NCI-H187 treated with DMSO at 0.1 percent for 48 hours (cell line): ENCODE data around the gene DVL1.
"Not testable (repeated sequence)": the region's sequence is repeated elsewhere in the genome, so short reads cannot be mapped to it uniquely, and the experiment has no call there.

Source experiments
- DNase-seq: peaks from one replicate; lab custom pipeline; 2025; lab: John Stamatoyannopoulos, UW

The DVL1 gene

DNA sequence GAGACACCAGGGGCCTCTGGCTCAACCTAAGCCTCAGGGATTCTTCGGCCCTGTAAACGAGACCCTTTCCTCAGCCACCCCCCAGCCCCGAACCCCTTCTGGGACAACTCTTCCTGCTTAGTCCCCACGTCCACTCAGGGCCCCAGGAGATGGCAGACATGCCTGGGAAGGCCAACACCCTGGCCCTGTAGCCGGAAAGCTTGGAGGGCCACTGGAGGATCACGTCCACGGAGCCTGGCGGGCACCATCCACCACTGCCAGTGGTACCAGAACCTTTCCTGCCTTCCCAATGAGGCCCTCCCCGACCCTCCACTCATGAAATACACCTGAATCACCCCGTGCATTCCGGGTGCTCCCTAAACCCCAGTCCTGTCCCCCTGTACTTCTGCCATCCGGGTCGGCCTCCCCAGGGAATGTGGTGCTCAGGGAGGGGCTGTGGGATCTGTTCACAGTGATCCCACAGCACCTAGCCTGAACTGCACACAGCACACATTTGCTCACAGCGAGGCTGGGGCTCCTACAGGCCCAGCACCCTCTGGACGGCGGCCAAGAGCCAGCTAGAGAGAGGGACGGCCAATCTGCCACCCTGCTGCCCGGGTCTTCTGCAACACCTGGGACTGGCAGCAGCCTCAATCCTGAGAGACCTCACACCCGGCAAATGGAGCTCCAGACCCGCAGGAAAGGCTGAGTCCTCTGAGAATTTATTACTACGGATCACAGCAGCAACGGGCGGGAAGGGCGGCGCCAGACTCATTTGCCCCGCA, 24.0 kb upstream of the DVL1 start:
- DNase-seq, result no peak

- DNase-seq, result no peak
These were observed 22.8 kb upstream of the DVL1 start for GRCh38 chr1:1371746-1372711.

DNA sequence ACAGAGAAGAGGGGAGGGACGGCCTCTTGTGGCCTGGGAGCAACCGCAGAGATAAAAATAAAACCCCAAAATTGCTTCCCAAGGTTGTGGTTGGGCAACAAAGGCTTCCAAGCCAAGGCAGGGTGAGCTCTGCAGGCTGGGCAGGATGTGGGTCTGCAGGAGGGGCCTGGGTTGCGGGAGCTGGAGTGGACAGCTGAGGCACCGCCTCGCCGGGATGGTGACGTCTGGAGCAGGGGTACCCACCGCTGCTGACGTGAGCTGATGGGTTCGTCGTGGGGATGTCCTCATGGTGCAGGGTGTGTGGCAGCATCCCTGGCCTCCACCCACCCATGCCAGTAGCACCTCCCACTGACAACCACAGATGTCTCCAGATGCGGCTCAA, 22.1 kb upstream of the DVL1 start:
- DNase-seq, result no peak

GRCh38 chr1:1370771-1371300, 21.6 kb upstream of the DVL1 start:
- DNase-seq, result no peak

DNA sequence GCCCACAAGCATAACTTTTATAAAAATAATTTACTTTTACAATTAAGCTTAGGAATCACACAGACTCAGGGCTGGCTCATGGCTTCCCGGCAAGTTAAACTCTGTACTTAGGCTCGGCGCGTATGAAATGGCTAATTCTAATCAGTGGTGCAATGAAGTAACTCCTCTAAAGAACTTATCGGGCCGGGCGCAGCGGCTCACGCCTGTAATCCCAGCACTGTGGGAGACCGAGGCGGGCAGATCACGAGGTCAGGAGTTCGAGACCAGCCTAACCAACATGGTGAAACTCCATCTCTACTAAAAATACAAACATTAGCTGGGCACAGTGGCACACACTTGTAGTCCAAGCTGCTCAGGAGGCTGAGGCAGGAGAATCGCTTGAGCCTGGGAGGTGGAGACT, 20.9 kb upstream of the DVL1 start:
- not testable (repeated sequence) for DNase-seq

DNA sequence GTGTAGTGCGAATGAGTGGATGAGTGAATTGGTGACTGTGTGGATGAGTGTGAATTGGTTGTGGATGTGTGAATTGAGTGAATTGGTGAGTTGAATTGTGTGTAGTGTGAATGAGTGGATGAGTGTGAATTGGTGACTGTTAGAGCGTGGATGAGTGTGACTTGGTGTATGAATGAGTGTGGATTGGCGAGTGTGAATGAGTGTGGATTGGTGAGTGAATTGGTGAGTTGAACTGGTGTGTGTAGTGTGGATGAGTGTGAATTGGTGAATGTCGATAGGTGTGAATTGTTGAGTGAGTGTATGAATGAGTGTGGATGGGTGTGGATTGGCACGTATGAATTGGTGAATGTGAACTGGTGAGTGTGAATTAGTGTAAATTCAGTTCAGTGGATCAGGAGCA, 18.1 kb upstream of the DVL1 start:
- no peak for DNase-seq

GRCh38 chr1:1366699-1367066, 17.5 kb upstream of the DVL1 start:
- DNase-seq, result no peak

GRCh38 chr1:1365875-1366698, 16.9 kb upstream of the DVL1 start:
- DNase-seq, result no peak

GRCh38 chr1:1364266-1364665, 15.0 kb upstream of the DVL1 start:
- no peak for DNase-seq

DNA sequence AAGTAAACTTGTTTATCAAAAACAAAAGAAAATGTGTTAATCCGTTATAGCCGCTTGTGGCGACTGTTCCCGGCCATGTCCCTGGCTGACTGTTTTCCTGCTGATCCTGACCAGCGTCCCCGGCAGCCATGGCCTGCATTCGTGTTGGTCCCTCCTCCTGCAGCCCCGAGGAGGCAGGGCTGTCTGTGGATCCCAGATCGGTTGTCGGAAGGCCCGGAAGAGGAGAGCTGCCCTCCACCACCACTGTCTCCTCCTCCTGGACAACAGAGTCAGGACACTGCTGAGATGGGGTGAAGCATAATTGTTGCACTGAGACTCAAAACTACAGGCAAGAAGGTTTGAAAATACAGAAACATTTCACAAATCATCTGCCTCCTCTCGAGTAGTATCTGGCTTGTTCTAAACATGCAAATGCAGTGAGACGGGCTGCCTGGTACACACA, 12.8 kb upstream of the DVL1 start:
- DNase-seq, result no peak

DNA sequence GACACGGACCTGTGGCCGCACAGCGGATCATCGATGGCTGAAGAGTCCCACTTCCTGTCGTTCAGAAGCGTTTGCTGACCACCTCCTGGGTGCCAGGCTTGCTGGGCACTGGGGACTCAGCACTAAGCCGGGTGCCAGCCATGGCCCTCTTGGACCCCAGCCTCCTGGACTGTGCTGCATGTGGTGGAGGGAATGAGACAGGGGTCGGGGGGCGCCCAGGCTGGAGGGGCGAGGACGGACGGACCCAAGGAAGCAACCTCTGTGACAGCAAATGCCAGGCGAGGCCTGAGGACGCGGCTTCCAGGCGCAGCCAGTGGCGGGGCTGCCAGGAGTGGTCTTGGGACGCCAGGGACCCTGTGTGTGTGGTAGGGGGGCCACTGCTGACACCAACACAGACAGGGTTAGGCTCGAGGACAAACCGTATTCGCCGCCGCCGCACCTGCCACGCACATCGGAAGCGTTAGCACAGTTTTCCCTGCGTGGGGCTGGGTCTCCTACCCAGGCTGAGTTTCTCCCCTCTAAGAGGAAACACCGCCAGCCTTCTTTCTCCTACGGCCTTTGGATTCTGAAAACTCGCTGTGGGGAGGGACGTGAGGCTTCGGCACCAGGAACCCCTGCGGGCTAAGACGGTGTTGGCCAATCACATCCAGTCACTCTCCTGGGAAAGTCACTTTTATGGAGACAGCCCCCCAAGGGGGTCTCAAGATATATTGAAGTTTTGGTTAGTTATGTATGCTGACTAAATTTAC, 12.2 kb upstream of the DVL1 start:
- DNase-seq, result no peak

- DNase-seq, result no peak
These were observed 11.4 kb upstream of the DVL1 start for GRCh38 chr1:1360506-1361169.

DNA sequence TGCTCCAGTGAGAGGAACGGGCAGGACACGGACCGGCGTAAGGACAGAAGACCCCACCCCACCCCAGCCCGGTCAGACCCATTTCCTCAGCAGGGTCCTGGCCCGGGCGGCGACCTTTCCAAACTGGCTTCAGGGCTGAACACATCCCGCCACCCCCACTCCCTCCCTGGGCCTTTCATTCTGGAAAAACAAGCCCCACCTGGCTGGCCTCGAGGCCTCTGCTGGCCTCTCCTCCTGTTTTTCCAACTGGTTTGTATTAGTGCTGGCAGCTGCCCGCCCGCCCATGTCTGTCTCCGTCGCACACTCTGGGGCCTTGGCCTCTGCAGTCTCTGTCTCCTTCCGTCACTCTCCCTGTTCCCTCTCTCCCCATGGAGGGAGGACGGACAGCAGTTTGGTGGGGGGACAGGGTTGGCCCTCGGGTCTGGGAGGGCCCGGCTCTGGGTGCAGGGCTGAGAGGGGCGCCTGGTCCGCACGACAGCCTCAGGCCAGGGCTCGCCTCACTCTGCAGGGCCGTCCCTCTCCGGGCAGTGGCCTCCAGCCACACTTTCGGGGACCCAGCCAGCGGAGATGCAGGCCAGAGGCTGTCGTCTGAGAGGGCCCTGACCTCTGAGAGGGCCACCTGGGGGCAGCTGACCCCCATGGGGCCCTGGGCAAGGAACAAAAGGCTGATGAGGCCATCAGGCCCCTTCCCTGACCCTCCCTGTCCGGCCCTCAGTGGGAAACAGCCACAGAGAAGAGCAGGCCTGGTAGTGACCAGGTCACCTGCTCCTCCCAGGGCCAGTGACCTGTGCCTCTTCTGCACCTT, 10.6 kb upstream of the DVL1 start:
- no peak for DNase-seq

- DNase-seq, result no peak
These were observed 10.1 kb upstream of the DVL1 start for GRCh38 chr1:1359308-1359663.

GRCh38 chr1:1358433-1359271, 9.4 kb upstream of the DVL1 start, which contains the start of gene MXRA8:
Gene MXRA8 (minus strand): TSS chr1:1358555. CDS start chr1:1358504, 51 bp downstream.
- DNase-seq, result no peak

DNA sequence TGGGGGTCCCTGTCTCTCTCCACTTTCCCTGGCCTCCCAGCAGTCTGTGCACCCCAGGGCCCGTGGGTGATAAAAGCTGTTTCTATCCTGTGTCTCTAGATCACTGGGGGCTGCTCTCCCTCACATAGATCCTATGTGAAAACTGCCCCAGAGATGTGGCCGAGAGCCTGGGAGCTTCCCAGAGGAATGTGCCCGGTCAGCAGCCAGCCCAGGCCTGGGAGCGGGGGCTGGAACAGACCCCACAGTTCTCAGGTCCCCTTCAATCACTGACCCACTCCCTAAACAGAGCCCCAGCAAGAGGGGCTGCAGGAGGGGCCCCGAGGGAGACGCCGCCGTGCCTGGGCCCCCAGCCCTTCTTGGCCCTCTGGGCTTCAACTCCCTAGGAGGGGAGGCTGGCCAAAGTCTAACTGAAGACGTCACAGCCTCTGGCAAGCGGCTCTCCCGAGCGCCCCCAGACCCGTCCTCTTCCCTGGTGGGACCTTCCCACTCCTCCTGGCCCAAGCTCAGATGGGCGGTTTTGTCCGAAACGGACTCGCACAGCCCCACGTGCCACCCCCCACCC, 8.7 kb upstream of the DVL1 start:
- no peak for DNase-seq

GRCh38 chr1:1356796-1357401, 7.7 kb upstream of the DVL1 start:
- no peak for DNase-seq

DNA sequence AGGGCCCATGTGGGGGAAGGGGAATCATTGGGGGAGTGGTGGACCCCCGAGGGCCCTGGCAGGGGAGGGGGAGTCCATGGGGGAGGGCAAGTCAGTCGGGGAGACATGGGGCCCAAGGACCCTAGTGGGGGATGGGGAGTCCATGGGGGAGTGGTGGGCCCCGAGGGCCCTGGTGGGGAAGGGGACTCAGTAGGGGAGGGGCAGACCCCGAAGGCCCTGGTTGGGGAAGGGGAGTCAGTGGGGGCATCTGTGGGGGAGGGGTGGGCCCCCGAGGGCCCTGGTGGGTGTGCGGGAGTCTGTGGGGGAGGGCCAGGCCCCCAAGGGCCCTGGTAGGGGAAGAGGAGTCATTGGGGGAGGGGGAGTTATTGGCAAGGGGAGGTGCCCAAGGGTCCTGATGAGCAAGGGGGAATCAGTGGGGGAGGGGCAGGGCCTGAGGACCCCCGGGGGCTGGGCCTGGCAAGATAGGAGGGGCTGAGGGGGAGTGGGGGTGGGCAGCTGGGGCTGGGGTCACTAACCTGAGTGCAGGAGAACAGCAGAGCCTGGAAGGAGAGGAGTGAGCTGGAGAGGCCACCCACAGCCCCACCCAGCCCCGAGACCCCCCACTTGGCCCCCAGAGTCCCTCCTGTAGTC, 7.1 kb upstream of the DVL1 start:
- DNase-seq, result no peak
